ENCODE data around the gene TRIO.

TRIO gene

GRCh38 chr5:14220642-14221041, 77.5 kb downstream of the TRIO start:
- Histone ChIP-seq H3K9me3 (no peaks in the 10 kb centered on the region), H3K4me3 (ENCODE audit: low read depth in 1 of 2, low read length in 1 of 2) (no peak overlapping the region), H3K36me3 (no peaks in the 10 kb centered on the region), H3K4me1 (ENCODE audit: control insufficient read depth in 1 of 2, insufficient read depth in 1 of 2, low read depth in 1 of 2, low read length in 1 of 2) (peaks cover 3 to 5% of the 10 kb centered on the region in 2 experiments), H3K27me3 (no peaks in the 10 kb centered on the region), H3K27ac (no peak overlapping the region)
- TF ChIP-seq CTCF (IDR thresholded peaks at IDR 0.05), result no peak

GRCh38 chr5:14221732-14222131, 78.6 kb downstream of the TRIO start:
- H3K27me3 ChIP-seq, result no peaks in the 10 kb centered on the region
- H3K36me3 ChIP-seq, result no peaks in the 10 kb centered on the region
- no peaks in the 10 kb centered on the region for H3K9me3 ChIP-seq
- H3K4me1 ChIP-seq (ENCODE audit: control insufficient read depth in 1 of 2, insufficient read depth in 1 of 2, low read depth in 1 of 2, low read length in 1 of 2), result peaks cover 3 to 5% of the 10 kb centered on the region in 2 experiments
- H3K4me3 ChIP-seq (ENCODE audit: low read depth in 1 of 2, low read length in 1 of 2), result no peak overlapping the region
- no peak for TF ChIP-seq CTCF (IDR thresholded peaks at IDR 0.05)
- H3K27ac ChIP-seq, result no peak overlapping the region

- Histone ChIP-seq H3K36me3 (no peaks in the 10 kb centered on the region), H3K27me3 (no peaks in the 10 kb centered on the region), H3K27ac (no peak overlapping the region), H3K4me3 (ENCODE audit: low read depth in 1 of 2, low read length in 1 of 2) (no peak overlapping the region), H3K4me1 (ENCODE audit: control insufficient read depth in 1 of 2, insufficient read depth in 1 of 2, low read depth in 1 of 2, low read length in 1 of 2) (peaks cover 3 to 5% of the 10 kb centered on the region in 2 experiments), H3K9me3 (no peaks in the 10 kb centered on the region)
- TF ChIP-seq CTCF (IDR thresholded peaks at IDR 0.05), result no peak
These were observed 79.1 kb downstream of the TRIO start for GRCh38 chr5:14222206-14222605.

- TF ChIP-seq CTCF (IDR thresholded peaks at IDR 0.05), result no peak
- H3K27me3 ChIP-seq, result no peaks in the 10 kb centered on the region
- no peaks in the 10 kb centered on the region for H3K36me3 ChIP-seq
- H3K27ac ChIP-seq, result no peak overlapping the region
- no peak overlapping the region for H3K4me3 ChIP-seq (ENCODE audit: low read depth in 1 of 2, low read length in 1 of 2)
- peaks cover 3 to 5% of the 10 kb centered on the region in 2 experiments for H3K4me1 ChIP-seq (ENCODE audit: control insufficient read depth in 1 of 2, insufficient read depth in 1 of 2, low read depth in 1 of 2, low read length in 1 of 2)
- H3K9me3 ChIP-seq, result no peaks in the 10 kb centered on the region
These were observed 80.2 kb downstream of the TRIO start for GRCh38 chr5:14223372-14223771.

GRCh38 chr5:14225173-14225834, 82.2 kb downstream of the TRIO start:
- TF ChIP-seq CTCF (IDR thresholded peaks at IDR 0.05), result no peak
- Histone ChIP-seq H3K4me1 (ENCODE audit: control insufficient read depth in 1 of 2, insufficient read depth in 1 of 2, low read depth in 1 of 2, low read length in 1 of 2) (peaks cover 3 to 5% of the 10 kb centered on the region in 2 experiments), H3K27me3 (no peaks in the 10 kb centered on the region), H3K4me3 (ENCODE audit: low read depth in 1 of 2, low read length in 1 of 2) (no peak overlapping the region), H3K27ac (no peak overlapping the region), H3K36me3 (no peaks in the 10 kb centered on the region), H3K9me3 (no peaks in the 10 kb centered on the region)

Measured in neutrophil (primary cell).